ENCODE results near the gene PRDM16. TPM values are rescaled to one million over a fixed set of nuclear protein-coding genes. Genes with fewer than 3 reads are reported as not detected.
A peak's percentile ranks its signal among the peaks of the same experiment; 100 is the strongest.

PRDM16 gene
- total and polyA plus RNA-seq, 8 donors = 9.6 to 18.0 (median 14.7) TPM

DNA sequence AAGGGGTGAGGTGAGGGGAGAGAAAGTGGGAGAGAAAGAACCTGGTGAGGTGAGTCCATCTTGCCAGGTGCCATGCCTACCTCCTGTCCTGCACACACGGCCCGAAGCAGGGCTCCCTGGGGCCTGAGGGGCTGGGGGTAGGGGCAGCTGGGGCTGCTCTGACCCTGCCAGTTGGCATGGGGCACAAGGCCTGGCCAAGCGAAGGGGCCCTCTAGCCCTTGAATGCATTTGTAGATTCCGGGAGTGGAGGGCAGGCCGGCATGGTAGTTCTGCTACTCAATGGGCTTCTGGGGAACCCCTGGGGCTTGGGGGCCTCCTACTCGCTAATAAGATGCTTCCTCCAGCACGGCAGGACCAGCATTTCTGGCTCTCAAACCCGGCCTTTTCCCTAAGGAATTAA is 3.6 kb upstream of the PRDM16 start:
- intact Hi-C loops (cut with DNase I) = no loop called here
- peaks cover 4 to 23% of the 10 kb centered on the region in 2 donors for H3K4me1 ChIP-seq
- no peak overlapping the region for H3K27ac ChIP-seq
- H3K36me3 ChIP-seq = no peaks in the 10 kb centered on the region
- TF ChIP-seq CTCF (IDR thresholded peaks at IDR 0.05) = no peak
- DNase-seq = peak in 1 of 4 donors; percentile 66
- ATAC-seq = no peak
- H3K4me3 ChIP-seq = no peak overlapping the region
- no peaks in the 10 kb centered on the region for H3K9me3 ChIP-seq
- peaks cover 52 to 97% of the 10 kb centered on the region in 2 donors for H3K27me3 ChIP-seq

DNA sequence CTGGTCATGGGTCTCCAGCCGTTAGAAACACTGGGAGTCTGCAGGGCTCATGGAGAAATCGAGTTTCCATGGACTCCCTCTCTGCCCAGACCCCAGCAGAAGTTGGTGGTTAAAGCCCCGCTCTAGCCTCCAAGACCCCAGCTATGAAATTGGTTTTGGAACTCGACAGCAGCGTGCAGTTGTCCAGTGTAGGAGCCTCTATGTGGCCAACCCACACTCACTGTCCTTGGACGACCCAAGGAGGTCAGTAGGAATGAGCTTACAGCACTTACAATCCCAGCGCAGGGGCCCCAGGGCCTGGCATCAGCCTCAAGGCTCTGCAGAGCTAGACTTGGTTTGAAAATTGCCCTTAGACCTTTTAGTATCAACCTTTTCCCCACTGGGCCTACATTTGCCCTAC is 3.2 kb upstream of the PRDM16 start:
- Histone ChIP-seq H3K27ac (no peak overlapping the region), H3K9me3 (no peaks in the 10 kb centered on the region), H3K27me3 (peaks cover 54 to 97% of the 10 kb centered on the region in 2 donors), H3K36me3 (no peaks in the 10 kb centered on the region), H3K4me1 (peaks cover 4 to 27% of the 10 kb centered on the region in 2 donors), H3K4me3 (no peak overlapping the region)
- intact Hi-C loops (cut with DNase I) = no loop called here
- TF ChIP-seq CTCF (IDR thresholded peaks at IDR 0.05) = no peak
- DNase-seq (no peak), ATAC-seq (no peak)

DNA sequence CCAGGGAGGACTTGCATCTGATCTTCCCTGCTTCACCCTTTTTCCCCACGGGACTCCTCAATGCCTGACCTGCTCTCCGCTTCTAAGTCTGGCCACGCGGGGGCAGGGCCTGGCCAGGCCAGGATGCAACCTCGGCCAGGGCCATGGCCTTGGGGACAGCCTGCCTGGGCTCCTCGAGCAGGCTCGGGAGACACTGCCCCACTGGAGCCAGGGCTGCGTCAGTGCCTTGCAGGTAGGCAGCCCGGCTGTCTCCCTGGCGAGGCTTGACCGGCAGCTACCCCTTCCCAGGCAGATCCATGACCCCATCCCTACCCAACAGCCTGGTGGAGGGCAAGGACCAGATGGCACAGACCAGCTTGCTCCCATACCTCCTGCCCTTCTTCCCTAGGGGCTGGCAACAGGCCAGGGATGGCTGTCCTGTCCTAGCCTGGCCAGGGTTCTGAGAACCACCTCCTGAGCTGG is 2.7 kb upstream of the PRDM16 start:
- peaks cover 59 to 97% of the 10 kb centered on the region in 2 donors for H3K27me3 ChIP-seq
- DNase-seq (peak in 2 of 4 donors; percentile 52 to 90), ATAC-seq (peak; percentile 77)
- H3K4me3 ChIP-seq = no peak overlapping the region
- peak; percentile 40 to 57 for TF ChIP-seq CTCF (IDR thresholded peaks at IDR 0.05)
- no peak overlapping the region for H3K27ac ChIP-seq
- peaks cover 4 to 32% of the 10 kb centered on the region in 2 donors for H3K4me1 ChIP-seq
- intact Hi-C loops (cut with DNase I) = no loop called here
- no peaks in the 10 kb centered on the region for H3K9me3 ChIP-seq
- no peaks in the 10 kb centered on the region for H3K36me3 ChIP-seq

DNA sequence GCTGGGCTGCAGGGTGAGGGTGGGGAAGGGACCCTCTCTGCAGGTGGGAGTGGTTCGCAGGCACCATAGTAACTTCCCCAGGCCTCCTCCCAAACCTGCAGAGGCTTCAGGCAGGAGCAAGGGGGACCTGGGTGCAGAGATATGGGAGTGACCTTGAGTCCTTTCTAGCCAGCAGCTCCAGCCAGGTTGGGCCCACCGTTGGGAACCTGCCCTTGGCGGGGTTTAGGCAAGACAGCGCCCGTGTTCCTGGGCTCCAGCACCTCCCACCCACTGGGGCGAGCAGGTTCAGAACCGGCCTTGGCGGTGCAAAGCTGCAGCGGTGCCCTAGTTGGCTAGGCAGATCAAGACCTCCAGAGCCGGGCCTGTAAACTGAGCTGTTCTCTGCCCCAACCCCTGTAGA is 2.2 kb upstream of the PRDM16 start:
- no peak for TF ChIP-seq CTCF (IDR thresholded peaks at IDR 0.05)
- DNase-seq = peak in 2 of 4 donors; percentile 32 to 70

DNA sequence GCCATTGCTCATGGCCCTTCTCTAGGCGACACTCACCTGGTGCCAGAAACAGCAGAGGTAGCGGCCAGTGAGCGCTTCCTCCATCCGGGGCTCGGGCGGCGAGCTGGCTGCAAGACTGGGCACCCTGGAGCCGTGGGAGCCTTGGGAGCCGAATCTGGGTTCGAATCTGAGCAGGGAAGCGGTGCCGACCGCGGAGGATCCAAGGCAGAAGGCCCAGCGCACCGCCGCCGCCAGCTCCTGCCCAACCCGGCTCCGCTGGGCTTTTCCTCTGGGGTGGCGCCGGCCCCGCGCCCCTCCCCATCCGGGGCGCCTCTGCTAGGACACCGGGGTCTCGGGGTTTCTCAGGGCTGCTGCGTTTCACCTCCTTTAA is 1.7 kb upstream of the PRDM16 start:
- intact Hi-C loops (cut with DNase I) = no loop called here
- Histone ChIP-seq H3K36me3 (no peaks in the 10 kb centered on the region), H3K9me3 (no peaks in the 10 kb centered on the region), H3K4me1 (peaks cover 4 to 33% of the 10 kb centered on the region in 2 donors), H3K27me3 (peaks cover 63 to 97% of the 10 kb centered on the region in 2 donors), H3K27ac (no peak overlapping the region), H3K4me3 (peak overlapping the region; percentile 15 to 41)
- DNase-seq (peak in 2 of 4 donors; percentile 32 to 78), ATAC-seq (no peak)
- TF ChIP-seq CTCF (IDR thresholded peaks at IDR 0.05) = no peak

More for the DNA sequence above, 2.2 kb upstream of the PRDM16 start:
- H3K27me3 ChIP-seq = peaks cover 59 to 97% of the 10 kb centered on the region in 2 donors
- H3K4me1 ChIP-seq = peaks cover 4 to 33% of the 10 kb centered on the region in 2 donors
- no peaks in the 10 kb centered on the region for H3K9me3 ChIP-seq
- ATAC-seq = no peak
- H3K4me3 ChIP-seq = no peak overlapping the region
- intact Hi-C loops (cut with DNase I) = no loop called here
- H3K36me3 ChIP-seq = no peaks in the 10 kb centered on the region
- H3K27ac ChIP-seq = no peak overlapping the region

All from left lung (tissue), 10 donors.